ENCODE results near the gene ARHGAP40. TPM values are rescaled to one million over a fixed set of nuclear protein-coding genes. Genes with fewer than 3 reads are reported as not detected.
A peak's percentile ranks its signal among the peaks of the same experiment; 100 is the strongest.

ARHGAP40 gene
- total RNA-seq, 2 donors from 2014 or later: not detected

DNA sequence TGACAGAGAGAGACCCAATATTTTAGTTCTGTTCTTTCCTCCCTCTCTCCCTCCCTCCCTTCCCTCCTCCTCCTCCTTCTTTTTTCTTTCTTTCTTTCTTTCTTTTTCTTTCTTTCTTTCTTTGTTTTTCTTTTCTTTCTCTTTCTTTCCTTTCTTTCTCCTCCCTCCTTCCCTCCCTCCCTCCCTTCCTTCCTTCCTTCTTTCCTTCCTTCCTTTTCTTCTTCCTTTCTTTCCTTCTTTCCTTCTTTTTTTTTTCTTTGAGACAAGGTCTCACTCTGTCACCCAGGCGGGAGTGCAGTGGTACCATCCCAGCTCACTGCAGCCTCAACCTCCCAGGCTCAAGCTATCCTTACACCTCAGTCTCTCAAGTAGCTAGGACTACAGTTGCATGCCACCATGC is 28.4 kb downstream of the ARHGAP40 start:
- H3K36me3 ChIP-seq: no peaks in the 10 kb centered on the region
- no peak overlapping the region for H3K4me3 ChIP-seq
- ATAC-seq (ENCODE audit: insufficient number of reproducible peaks, low FRiP score, low read depth) (no peak), DNase-seq (ENCODE audit: low spot score) (no peak)
- H3K27ac ChIP-seq: no peak overlapping the region
- TF ChIP-seq, protein P1, sequence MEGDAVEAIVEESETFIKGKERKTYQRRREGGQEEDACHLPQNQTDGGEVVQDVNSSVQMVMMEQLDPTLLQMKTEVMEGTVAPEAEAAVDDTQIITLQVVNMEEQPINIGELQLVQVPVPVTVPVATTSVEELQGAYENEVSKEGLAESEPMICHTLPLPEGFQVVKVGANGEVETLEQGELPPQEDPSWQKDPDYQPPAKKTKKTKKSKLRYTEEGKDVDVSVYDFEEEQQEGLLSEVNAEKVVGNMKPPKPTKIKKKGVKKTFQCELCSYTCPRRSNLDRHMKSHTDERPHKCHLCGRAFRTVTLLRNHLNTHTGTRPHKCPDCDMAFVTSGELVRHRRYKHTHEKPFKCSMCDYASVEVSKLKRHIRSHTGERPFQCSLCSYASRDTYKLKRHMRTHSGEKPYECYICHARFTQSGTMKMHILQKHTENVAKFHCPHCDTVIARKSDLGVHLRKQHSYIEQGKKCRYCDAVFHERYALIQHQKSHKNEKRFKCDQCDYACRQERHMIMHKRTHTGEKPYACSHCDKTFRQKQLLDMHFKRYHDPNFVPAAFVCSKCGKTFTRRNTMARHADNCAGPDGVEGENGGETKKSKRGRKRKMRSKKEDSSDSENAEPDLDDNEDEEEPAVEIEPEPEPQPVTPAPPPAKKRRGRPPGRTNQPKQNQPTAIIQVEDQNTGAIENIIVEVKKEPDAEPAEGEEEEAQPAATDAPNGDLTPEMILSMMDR (IDR thresholded peaks at IDR 0.05): no peak
- no peaks in the 10 kb centered on the region for H3K27me3 ChIP-seq (replicated peaks; ENCODE audit: insufficient read depth)
- H3K4me1 ChIP-seq (ENCODE audit: control insufficient read depth in 1 of 2, low read depth in 2 of 2): no peaks in the 10 kb centered on the region
- no peaks in the 10 kb centered on the region for H3K9me3 ChIP-seq

DNA sequence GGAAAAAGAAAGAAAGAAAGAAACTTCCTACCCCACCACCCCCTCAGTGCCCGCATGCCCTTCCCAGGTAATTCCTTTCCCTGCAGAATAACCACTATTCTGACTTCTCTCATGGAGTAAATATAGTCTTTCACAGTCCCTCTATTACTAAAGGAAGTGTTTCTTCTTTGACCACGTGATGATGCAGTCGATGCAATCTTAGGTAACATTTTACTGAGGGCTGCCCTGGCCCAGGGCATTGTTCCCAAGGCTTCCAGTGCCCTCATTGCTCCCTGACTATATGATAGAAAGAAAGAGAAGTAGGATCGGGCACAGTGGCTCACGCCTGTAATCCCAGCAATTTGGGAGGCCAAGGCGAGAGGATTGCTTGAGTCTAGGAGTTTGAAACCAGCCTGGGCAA is 29.1 kb downstream of the ARHGAP40 start:
- H3K4me1 ChIP-seq (ENCODE audit: control insufficient read depth in 1 of 2, low read depth in 2 of 2): no peaks in the 10 kb centered on the region
- H3K36me3 ChIP-seq: no peaks in the 10 kb centered on the region
- no peak overlapping the region for H3K27ac ChIP-seq
- ATAC-seq (ENCODE audit: insufficient number of reproducible peaks, low FRiP score, low read depth): no peak
- no peaks in the 10 kb centered on the region for H3K27me3 ChIP-seq (replicated peaks; ENCODE audit: insufficient read depth)
- H3K4me3 ChIP-seq: no peak overlapping the region
- TF ChIP-seq, protein P1 (IDR thresholded peaks at IDR 0.05): no peak
- DNase-seq (ENCODE audit: low spot score): no peak
- no peaks in the 10 kb centered on the region for H3K9me3 ChIP-seq

DNA sequence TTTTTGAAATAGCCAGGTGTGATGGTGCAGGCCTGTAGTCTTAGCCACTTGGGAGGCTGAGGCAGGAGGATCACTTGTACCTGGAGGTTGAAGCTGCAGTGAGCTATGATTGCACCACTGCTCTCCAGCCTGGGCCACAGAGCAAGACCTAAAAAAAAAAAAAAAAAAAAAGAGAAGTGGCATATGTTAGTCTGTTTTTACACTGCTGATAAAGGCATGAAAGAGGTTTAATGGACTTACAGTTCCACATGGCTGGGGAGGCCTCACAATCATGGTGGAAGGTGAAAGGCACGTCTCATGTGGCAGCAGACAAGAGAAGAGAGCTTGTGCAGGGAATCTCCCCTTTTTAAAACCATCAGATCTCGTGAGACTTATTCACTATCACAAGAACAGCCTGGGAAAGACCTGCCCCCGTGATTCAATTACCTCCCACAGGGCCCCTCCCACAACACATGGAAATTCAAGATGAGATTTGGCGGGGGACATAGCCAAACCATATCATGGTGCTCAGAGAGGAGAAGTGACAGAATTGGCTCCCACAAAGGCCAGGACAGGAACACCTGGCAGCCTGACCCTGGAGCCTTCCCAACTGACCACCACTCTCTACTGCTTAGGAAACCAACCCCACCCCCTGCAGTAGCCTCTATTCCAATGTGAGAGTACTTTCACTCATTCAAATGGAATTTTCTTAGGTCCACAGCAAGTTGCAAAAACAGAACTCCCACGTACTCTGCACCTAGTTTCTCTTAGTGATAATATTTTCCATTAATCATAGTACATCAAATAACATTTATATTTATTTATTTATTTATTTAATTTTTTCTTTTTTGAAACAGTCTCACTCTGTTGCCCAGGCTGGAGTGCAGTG is 29.8 kb downstream of the ARHGAP40 start:
- H3K27ac ChIP-seq: no peak overlapping the region
- H3K27me3 ChIP-seq (replicated peaks; ENCODE audit: insufficient read depth): no peaks in the 10 kb centered on the region
- TF ChIP-seq, protein P1 (IDR thresholded peaks at IDR 0.05): no peak
- ATAC-seq (ENCODE audit: insufficient number of reproducible peaks, low FRiP score, low read depth): no peak
- no peak overlapping the region for H3K4me3 ChIP-seq
- no peaks in the 10 kb centered on the region for H3K9me3 ChIP-seq
- no peaks in the 10 kb centered on the region for H3K36me3 ChIP-seq
- no peaks in the 10 kb centered on the region for H3K4me1 ChIP-seq (ENCODE audit: control insufficient read depth in 1 of 2, low read depth in 2 of 2)
- DNase-seq (ENCODE audit: low spot score): no peak

DNA sequence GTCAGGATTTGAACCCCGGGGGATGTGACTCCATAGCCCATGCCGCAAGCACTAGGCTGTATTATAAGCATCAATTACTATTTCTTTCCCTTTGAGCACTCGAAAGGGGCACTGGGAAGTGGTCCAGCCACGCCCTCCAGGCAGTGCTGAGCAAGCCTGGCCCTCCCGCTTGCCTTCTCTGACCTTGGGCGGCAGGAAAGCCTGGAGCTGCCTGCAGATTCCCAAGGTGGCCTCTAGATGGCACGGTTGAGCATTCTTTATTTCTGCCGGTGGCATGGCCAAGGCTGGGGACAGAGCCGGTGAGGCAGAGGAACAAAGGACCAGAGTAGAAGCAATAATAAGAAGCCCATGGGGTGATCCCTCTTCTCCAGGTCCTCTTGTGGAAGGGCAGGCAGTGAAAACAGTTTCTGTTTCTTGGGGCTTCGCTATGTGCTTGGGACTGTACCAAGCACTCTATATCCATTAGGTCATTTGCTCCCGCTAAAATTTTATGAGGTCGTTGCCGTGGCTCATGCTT is 32.0 kb downstream of the ARHGAP40 start:
- no peaks in the 10 kb centered on the region for H3K9me3 ChIP-seq
- no peak for ATAC-seq (ENCODE audit: insufficient number of reproducible peaks, low FRiP score, low read depth)
- H3K27me3 ChIP-seq (replicated peaks; ENCODE audit: insufficient read depth): no peaks in the 10 kb centered on the region
- DNase-seq (ENCODE audit: low spot score): no peak
- no peak overlapping the region for H3K4me3 ChIP-seq
- no peaks in the 10 kb centered on the region for H3K4me1 ChIP-seq (ENCODE audit: control insufficient read depth in 1 of 2, low read depth in 2 of 2)
- no peaks in the 10 kb centered on the region for H3K36me3 ChIP-seq
- TF ChIP-seq, protein P1 (IDR thresholded peaks at IDR 0.05): peak; percentile 75
- H3K27ac ChIP-seq: no peak overlapping the region

DNA sequence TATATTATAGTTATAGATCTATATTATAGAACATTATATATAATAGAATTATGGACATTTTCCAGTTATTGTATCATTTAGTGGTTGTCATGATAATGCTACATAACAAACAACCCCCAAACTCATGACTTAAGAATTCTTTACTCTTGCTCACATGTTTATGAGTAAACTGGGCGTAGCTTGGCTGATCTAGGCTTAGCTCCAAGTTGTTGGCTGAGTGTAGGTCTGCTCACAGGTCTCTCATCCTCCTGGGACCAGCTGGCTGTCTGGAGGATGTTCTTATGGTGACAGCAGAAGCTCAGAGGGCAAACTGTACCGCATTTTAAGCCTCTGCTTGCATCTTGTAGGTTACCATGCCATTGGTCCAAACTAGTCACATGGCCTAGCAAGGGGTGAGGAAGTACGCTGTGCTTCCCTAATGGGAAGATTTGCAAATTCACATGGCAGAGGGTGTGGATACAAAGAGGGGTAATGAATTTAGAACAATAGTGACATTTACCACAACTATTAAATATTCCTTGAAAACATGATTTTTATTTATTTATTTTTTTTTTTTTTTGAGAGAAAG is 34.2 kb downstream of the ARHGAP40 start:
- H3K9me3 ChIP-seq: no peaks in the 10 kb centered on the region
- H3K36me3 ChIP-seq: no peaks in the 10 kb centered on the region
- no peaks in the 10 kb centered on the region for H3K27me3 ChIP-seq (replicated peaks; ENCODE audit: insufficient read depth)
- TF ChIP-seq, protein P1 (IDR thresholded peaks at IDR 0.05): no peak
- H3K4me1 ChIP-seq (ENCODE audit: control insufficient read depth in 1 of 2, low read depth in 2 of 2): no peaks in the 10 kb centered on the region
- no peak overlapping the region for H3K4me3 ChIP-seq
- H3K27ac ChIP-seq: no peak overlapping the region
- DNase-seq (ENCODE audit: low spot score): no peak
- ATAC-seq (ENCODE audit: insufficient number of reproducible peaks, low FRiP score, low read depth): no peak
